DOHH2 (cell line): Measurements from ENCODE around the gene GUF1.

Experiments used
- H3F3A ChIP-seq: fragments of 200-600 bp; sonication (generic), shearing (Covaris generic); 2 replicates; pipeline ENCODE4 v1.6.0; 2016; ENCODE audit warnings: antibody characterized with exemption, mild to moderate bottlenecking; ENCODE audit not compliant: control insufficient read depth, insufficient read depth
- H3K27ac ChIP-seq: fragments of 200-600 bp; sonication (generic); 2 replicates; pipeline ENCODE4 v1.5.1; 2014; ENCODE audit warnings: low read depth, mild to moderate bottlenecking, low read length, moderate library complexity
- H3K27me3 ChIP-seq: fragments of 200-600 bp; sonication (generic); 2 replicates; pipeline ENCODE4 v1.6.1; 2014; ENCODE audit warnings: mild to moderate bottlenecking, low read length, mixed read lengths; ENCODE audit not compliant: control insufficient read depth
- H3K36me3 ChIP-seq: fragments of 200-600 bp; sonication (generic); 2 replicates; pipeline ENCODE4 v1.6.1; 2014; ENCODE audit warnings: mild to moderate bottlenecking, low read length, moderate library complexity, mixed read lengths; ENCODE audit not compliant: control insufficient read depth
- H3K4me1 ChIP-seq: fragments of 200-600 bp; sonication (generic); 2 replicates; pipeline ENCODE4 v1.6.1; 2014; ENCODE audit warnings: mild to moderate bottlenecking, low read length, mixed read lengths; ENCODE audit not compliant: control insufficient read depth
- H3K4me2 ChIP-seq: fragments of 200-600 bp; sonication (generic); 2 replicates; pipeline ENCODE4 v1.6.0; 2014; ENCODE audit warnings: mild to moderate bottlenecking, low read length, moderate library complexity
- H3K4me3 ChIP-seq: fragments of 200-600 bp; sonication (generic); 2 replicates; pipeline ENCODE4 v1.5.1; 2014; ENCODE audit warnings: mild to moderate bottlenecking, low read length, mixed read lengths
- H3K79me2 ChIP-seq: fragments of 200-600 bp; sonication (generic); 2 replicates; pipeline ENCODE4 v1.6.1; 2014; ENCODE audit warnings: mild to moderate bottlenecking, low read length, mixed read lengths; ENCODE audit not compliant: control insufficient read depth
- H3K9me2 ChIP-seq: fragments of 200-600 bp; sonication (generic); replicated peaks from 2 replicates; pipeline ENCODE4 v1.6.1; 2014; ENCODE audit warnings: mild to moderate bottlenecking, low read length, mixed read lengths; ENCODE audit not compliant: control insufficient read depth
- H3K9me3 ChIP-seq: fragments of 200-600 bp; sonication (generic); 2 replicates; pipeline ENCODE4 v1.6.1; 2014; ENCODE audit warnings: antibody characterized with exemption, low read length, mixed read lengths; ENCODE audit not compliant: control insufficient read depth, insufficient read depth
- H4K20me1 ChIP-seq: fragments of 200-600 bp; sonication (generic); 2 replicates; pipeline ENCODE4 v1.6.0; 2014; ENCODE audit warnings: low read depth, mild to moderate bottlenecking, antibody characterized with exemption, low read length, moderate library complexity; ENCODE audit not compliant: control insufficient read depth, insufficient read depth
- CTCF ChIP-seq: fragments of 200-600 bp; sonication (generic); IDR thresholded peaks from one replicate; pipeline ENCODE4 v1.5.1; 2014; ENCODE audit warnings: antibody characterized with exemption, mild to moderate bottlenecking, low read depth, low read length; ENCODE audit not compliant: poor library complexity, severe bottlenecking
- EZH2phosphoT487 ChIP-seq: fragments of 200-600 bp; sonication (generic); IDR thresholded peaks from 2 replicates; pipeline ENCODE4 v1.6.1; 2017; ENCODE audit warnings: borderline replicate concordance, mild to moderate bottlenecking, antibody characterized with exemption, low read length, moderate library complexity, mixed read lengths

Gene GUF1

GRCh38 chr4:44675366-44675765, 2.9 kb upstream of the GUF1 start:
- Histone ChIP-seq H3K9me3 (no peaks in the 10 kb centered on the region), H4K20me1 (no peaks in the 10 kb centered on the region), H3K4me2 (no peak overlapping the region), H3K79me2 (peaks cover 26% of the 10 kb centered on the region), H3K36me3 (peaks cover 5% of the 10 kb centered on the region; the same call in 1 of the 2 replicates), H3K27me3 (peaks cover 5% of the 10 kb centered on the region), H3F3A (no peaks in the 10 kb centered on the region), H3K27ac (no peak overlapping the region), H3K4me1 (peaks cover 17% of the 10 kb centered on the region), H3K9me2 (no peaks in the 10 kb centered on the region), H3K4me3 (no peak overlapping the region)
- TF ChIP-seq EZH2phosphoT487 (no peak), CTCF (no peak)

- Histone ChIP-seq H3K4me2 (peak overlapping the region; percentile 90), H4K20me1 (no peaks in the 10 kb centered on the region), H3K27me3 (no peaks in the 10 kb centered on the region), H3K27ac (peak overlapping the region; percentile 50), H3K4me1 (peaks cover 23% of the 10 kb centered on the region), H3F3A (no peaks in the 10 kb centered on the region), H3K36me3 (peaks cover 34% of the 10 kb centered on the region), H3K9me2 (no peaks in the 10 kb centered on the region), H3K9me3 (no peaks in the 10 kb centered on the region), H3K4me3 (peak overlapping the region; percentile 93), H3K79me2 (peaks cover 47% of the 10 kb centered on the region)
- TF ChIP-seq CTCF (no peak), EZH2phosphoT487 (no peak)
Measured at GRCh38 chr4:44679060-44679459, 840 bp downstream of the GUF1 start.

- TF ChIP-seq CTCF (no peak), EZH2phosphoT487 (no peak)
- Histone ChIP-seq H3K9me2 (no peaks in the 10 kb centered on the region), H3K4me3 (no peak overlapping the region), H3K27ac (no peak overlapping the region), H3K4me1 (peaks cover 13% of the 10 kb centered on the region), H3F3A (0 out of 2 replicates have a peak, but pooled peaks cover 5% of the 10 kb centered on the region), H3K36me3 (peaks cover 82% of the 10 kb centered on the region), H3K27me3 (no peaks in the 10 kb centered on the region), H3K4me2 (no peak overlapping the region), H4K20me1 (no peaks in the 10 kb centered on the region), H3K9me3 (no peaks in the 10 kb centered on the region), H3K79me2 (peaks cover 28% of the 10 kb centered on the region)
Measured at GRCh38 chr4:44684648-44685047, 6.4 kb downstream of the GUF1 start.

GRCh38 chr4:44700427-44700826, 22.2 kb downstream of the GUF1 start:
- H3K36me3 ChIP-seq, result peaks cover 85% of the 10 kb centered on the region
- no peaks in the 10 kb centered on the region for H3K79me2 ChIP-seq
- H3K27ac ChIP-seq, result no peak overlapping the region
- H3K27me3 ChIP-seq, result no peaks in the 10 kb centered on the region
- no peak for TF ChIP-seq CTCF
- TF ChIP-seq EZH2phosphoT487, result no peak
- no peak overlapping the region for H3K4me2 ChIP-seq
- H3K9me2 ChIP-seq, result no peaks in the 10 kb centered on the region
- no peaks in the 10 kb centered on the region for H3K9me3 ChIP-seq
- H4K20me1 ChIP-seq, result no peaks in the 10 kb centered on the region
- H3K4me3 ChIP-seq, result no peak overlapping the region
- H3K4me1 ChIP-seq, result no peaks in the 10 kb centered on the region
- peaks cover 14% of the 10 kb centered on the region; the same call in 1 of the 2 replicates for H3F3A ChIP-seq
